Measurements from ENCODE around the gene PCCB.
"Not testable (repeated sequence)": the region's sequence is repeated elsewhere in the genome, so short reads cannot be mapped to it uniquely, and the experiment has no call there.

PCCB gene

DNA sequence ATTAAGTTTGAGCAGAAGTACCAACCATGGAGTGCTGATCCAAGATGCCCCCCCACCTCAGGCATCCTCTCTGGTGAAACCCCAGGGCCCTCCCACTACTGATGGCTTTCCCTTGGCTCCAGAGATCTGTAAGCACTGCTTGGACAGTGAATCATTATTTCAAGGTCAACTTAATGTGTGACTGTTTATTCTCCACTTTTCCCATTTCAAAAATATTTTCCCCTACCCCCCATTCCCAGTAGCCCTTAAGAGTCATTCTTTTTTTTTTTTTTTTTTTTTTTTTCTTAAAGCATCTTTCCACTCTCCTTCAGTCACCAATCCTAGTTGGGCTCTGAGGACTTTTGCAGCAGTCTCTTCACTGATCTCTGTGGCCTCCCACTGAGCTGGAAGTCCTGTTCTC, 82.6 kb downstream of the PCCB start:
- peak; percentile 63 for ATAC-seq
- TF ChIP-seq, protein P1, sequence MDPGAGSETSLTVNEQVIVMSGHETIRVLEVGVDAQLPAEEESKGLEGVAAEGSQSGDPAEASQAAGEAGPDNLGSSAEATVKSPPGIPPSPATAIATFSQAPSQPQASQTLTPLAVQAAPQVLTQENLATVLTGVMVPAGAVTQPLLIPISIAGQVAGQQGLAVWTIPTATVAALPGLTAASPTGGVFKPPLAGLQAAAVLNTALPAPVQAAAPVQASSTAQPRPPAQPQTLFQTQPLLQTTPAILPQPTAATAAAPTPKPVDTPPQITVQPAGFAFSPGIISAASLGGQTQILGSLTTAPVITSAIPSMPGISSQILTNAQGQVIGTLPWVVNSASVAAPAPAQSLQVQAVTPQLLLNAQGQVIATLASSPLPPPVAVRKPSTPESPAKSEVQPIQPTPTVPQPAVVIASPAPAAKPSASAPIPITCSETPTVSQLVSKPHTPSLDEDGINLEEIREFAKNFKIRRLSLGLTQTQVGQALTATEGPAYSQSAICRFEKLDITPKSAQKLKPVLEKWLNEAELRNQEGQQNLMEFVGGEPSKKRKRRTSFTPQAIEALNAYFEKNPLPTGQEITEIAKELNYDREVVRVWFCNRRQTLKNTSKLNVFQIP (CRISPR knock-in tag; IDR thresholded peaks at IDR 0.05; ENCODE audit: borderline replicate concordance, low read depth), result no peak
- TF ChIP-seq ZNF70 (CRISPR knock-in tag; IDR thresholded peaks at IDR 0.05) (no peak), ISL1 (CRISPR knock-in tag; IDR thresholded peaks at IDR 0.05) (0 out of 2 replicates have a peak, but pooled peaks have one; percentile 14)
- TF ChIP-seq, protein P2, sequence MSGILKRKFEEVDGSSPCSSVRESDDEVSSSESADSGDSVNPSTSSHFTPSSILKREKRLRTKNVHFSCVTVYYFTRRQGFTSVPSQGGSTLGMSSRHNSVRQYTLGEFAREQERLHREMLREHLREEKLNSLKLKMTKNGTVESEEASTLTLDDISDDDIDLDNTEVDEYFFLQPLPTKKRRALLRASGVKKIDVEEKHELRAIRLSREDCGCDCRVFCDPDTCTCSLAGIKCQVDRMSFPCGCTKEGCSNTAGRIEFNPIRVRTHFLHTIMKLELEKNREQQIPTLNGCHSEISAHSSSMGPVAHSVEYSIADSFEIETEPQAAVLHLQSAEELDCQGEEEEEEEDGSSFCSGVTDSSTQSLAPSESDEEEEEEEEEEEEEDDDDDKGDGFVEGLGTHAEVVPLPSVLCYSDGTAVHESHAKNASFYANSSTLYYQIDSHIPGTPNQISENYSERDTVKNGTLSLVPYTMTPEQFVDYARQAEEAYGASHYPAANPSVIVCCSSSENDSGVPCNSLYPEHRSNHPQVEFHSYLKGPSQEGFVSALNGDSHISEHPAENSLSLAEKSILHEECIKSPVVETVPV (CRISPR knock-in tag; IDR thresholded peaks at IDR 0.05), result no peak

DNA sequence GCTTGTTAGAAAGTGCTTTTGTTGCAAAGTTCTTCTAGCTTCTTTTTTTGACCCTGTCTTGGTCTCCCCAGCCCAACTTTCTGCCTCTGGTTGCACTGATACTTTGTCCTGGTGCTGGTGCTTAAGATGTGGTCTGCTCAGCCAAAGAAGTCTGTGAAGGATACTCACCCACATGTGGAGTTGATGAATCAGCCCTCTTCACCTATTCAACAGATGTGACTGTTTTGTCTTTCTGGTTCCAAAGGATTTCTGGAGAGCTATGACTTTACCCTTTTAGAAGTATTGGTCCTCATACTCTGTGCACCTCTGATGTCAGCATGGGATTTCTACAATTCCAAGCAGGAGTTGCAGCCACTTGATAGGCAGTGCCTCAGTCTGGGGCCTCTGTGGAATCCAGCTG, 84.1 kb downstream of the PCCB start:
- TF ChIP-seq BACH2 (CRISPR knock-in tag; IDR thresholded peaks at IDR 0.05; ENCODE audit: borderline replicate concordance), result no peak
- TF ChIP-seq ESRRG (CRISPR knock-in tag; IDR thresholded peaks at IDR 0.05), result no peak
- TF ChIP-seq SNAI2 (CRISPR knock-in tag; IDR thresholded peaks at IDR 0.05), result no peak
- TF ChIP-seq ZNF70 (CRISPR knock-in tag; IDR thresholded peaks at IDR 0.05), result no peak
- TF ChIP-seq TOX (CRISPR knock-in tag; IDR thresholded peaks at IDR 0.05; ENCODE audit: borderline replicate concordance), result no peak
- TF ChIP-seq ARNTL (CRISPR knock-in tag; IDR thresholded peaks at IDR 0.05; ENCODE audit: borderline replicate concordance, low read depth), result no peak
- no peak for TF ChIP-seq RARB (CRISPR knock-in tag; IDR thresholded peaks at IDR 0.05)
- TF ChIP-seq OSR1 (CRISPR knock-in tag; IDR thresholded peaks at IDR 0.05), result no peak
- TF ChIP-seq CSDC2 (CRISPR knock-in tag; IDR thresholded peaks at IDR 0.05), result no peak
- TF ChIP-seq ISL1 (CRISPR knock-in tag; IDR thresholded peaks at IDR 0.05), result no peak
- TF ChIP-seq ZFP30 (CRISPR knock-in tag; IDR thresholded peaks at IDR 0.05), result no peak
- TF ChIP-seq TCF4 (CRISPR knock-in tag; IDR thresholded peaks at IDR 0.05; ENCODE audit: borderline replicate concordance), result no peak
- ATAC-seq, result no peak

DNA sequence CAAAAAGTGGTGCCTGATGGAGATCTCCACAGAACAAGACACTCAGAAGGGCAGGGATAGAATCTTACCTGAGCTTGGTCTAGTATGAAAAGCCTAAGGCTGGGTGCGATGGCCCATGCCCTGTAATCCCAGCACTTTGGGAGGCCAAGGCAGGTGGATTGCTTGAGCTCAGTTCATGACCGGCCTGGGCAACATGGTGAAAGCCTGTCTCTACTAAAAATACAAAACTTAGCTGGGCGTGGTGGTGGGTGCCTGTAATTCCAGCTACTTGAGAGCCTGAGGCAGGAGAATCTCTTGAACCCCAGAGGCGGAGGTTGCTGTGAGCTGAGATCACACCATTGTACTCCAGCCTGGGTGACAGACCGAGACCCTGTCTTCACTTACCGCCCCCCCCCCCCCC, 84.6 kb downstream of the PCCB start:
- ATAC-seq, result not testable (repeated sequence)

DNA sequence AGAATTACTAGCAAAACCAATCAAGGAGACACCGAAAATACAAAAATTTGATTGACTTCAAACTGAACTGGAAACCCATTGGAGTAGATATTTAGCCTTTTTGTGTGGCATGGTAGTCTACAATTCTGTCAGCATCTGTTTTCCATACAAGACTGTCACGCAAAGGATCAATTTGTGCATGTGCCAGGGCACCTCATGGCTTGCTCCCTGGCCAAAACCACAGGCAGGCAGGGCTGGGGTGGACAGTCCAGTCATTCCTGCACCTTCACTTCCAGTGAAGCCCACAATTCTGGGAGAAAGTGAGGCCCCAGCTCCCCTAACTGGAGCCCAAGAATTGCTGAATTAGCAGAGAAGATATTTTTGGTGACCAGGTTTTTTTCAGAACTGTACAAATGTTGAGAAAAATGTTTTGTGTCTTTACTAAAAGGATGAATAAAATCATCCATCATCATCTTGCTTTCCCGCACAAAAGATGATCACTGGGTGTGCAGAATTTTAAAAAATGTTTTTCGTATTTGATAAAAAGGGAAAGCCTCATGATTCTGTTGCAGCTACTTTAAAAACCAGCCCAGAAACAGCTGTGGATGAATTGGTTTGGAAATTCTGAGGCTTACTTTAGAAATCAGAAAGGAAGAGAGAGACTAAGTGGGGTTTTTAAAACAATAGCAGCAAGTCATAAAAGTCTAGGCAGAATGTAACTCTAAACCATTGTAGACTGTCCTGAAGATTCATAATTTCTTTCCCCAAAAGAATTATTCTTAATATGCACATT, 86.4 kb downstream of the PCCB start:
- TF ChIP-seq, protein P2 (CRISPR knock-in tag; IDR thresholded peaks at IDR 0.05), result no peak
- TF ChIP-seq SNAI2 (CRISPR knock-in tag; IDR thresholded peaks at IDR 0.05) (no peak), ZNF70 (CRISPR knock-in tag; IDR thresholded peaks at IDR 0.05) (no peak), ESRRG (CRISPR knock-in tag; IDR thresholded peaks at IDR 0.05) (no peak), OSR1 (CRISPR knock-in tag; IDR thresholded peaks at IDR 0.05) (no peak), ISL1 (CRISPR knock-in tag; IDR thresholded peaks at IDR 0.05) (no peak), TCF4 (CRISPR knock-in tag; IDR thresholded peaks at IDR 0.05; ENCODE audit: borderline replicate concordance) (no peak), GLIS3 (CRISPR knock-in tag; IDR thresholded peaks at IDR 0.05) (no peak), ZFP30 (CRISPR knock-in tag; IDR thresholded peaks at IDR 0.05) (no peak)
- TF ChIP-seq, protein P3, sequence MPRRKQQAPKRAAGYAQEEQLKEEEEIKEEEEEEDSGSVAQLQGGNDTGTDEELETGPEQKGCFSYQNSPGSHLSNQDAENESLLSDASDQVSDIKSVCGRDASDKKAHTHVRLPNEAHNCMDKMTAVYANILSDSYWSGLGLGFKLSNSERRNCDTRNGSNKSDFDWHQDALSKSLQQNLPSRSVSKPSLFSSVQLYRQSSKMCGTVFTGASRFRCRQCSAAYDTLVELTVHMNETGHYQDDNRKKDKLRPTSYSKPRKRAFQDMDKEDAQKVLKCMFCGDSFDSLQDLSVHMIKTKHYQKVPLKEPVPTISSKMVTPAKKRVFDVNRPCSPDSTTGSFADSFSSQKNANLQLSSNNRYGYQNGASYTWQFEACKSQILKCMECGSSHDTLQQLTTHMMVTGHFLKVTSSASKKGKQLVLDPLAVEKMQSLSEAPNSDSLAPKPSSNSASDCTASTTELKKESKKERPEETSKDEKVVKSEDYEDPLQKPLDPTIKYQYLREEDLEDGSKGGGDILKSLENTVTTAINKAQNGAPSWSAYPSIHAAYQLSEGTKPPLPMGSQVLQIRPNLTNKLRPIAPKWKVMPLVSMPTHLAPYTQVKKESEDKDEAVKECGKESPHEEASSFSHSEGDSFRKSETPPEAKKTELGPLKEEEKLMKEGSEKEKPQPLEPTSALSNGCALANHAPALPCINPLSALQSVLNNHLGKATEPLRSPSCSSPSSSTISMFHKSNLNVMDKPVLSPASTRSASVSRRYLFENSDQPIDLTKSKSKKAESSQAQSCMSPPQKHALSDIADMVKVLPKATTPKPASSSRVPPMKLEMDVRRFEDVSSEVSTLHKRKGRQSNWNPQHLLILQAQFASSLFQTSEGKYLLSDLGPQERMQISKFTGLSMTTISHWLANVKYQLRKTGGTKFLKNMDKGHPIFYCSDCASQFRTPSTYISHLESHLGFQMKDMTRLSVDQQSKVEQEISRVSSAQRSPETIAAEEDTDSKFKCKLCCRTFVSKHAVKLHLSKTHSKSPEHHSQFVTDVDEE (CRISPR knock-in tag; IDR thresholded peaks at IDR 0.05), result no peak
- TF ChIP-seq, protein P1 (CRISPR knock-in tag; IDR thresholded peaks at IDR 0.05; ENCODE audit: borderline replicate concordance, low read depth), result no peak
- TF ChIP-seq, protein P4, sequence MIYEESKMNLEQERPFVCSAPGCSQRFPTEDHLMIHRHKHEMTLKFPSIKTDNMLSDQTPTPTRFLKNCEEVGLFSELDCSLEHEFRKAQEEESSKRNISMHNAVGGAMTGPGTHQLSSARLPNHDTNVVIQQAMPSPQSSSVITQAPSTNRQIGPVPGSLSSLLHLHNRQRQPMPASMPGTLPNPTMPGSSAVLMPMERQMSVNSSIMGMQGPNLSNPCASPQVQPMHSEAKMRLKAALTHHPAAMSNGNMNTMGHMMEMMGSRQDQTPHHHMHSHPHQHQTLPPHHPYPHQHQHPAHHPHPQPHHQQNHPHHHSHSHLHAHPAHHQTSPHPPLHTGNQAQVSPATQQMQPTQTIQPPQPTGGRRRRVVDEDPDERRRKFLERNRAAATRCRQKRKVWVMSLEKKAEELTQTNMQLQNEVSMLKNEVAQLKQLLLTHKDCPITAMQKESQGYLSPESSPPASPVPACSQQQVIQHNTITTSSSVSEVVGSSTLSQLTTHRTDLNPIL (CRISPR knock-in tag; IDR thresholded peaks at IDR 0.05; ENCODE audit: low read depth), result no peak
- TF ChIP-seq, protein P5, sequence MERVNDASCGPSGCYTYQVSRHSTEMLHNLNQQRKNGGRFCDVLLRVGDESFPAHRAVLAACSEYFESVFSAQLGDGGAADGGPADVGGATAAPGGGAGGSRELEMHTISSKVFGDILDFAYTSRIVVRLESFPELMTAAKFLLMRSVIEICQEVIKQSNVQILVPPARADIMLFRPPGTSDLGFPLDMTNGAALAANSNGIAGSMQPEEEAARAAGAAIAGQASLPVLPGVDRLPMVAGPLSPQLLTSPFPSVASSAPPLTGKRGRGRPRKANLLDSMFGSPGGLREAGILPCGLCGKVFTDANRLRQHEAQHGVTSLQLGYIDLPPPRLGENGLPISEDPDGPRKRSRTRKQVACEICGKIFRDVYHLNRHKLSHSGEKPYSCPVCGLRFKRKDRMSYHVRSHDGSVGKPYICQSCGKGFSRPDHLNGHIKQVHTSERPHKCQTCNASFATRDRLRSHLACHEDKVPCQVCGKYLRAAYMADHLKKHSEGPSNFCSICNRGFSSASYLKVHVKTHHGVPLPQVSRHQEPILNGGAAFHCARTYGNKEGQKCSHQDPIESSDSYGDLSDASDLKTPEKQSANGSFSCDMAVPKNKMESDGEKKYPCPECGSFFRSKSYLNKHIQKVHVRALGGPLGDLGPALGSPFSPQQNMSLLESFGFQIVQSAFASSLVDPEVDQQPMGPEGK (CRISPR knock-in tag; IDR thresholded peaks at IDR 0.05; ENCODE audit: borderline replicate concordance), result no peak
- peak; percentile 63 for ATAC-seq
